Ascending aorta (tissue), 2 donors: ENCODE measurements around the gene IGFBP4. TPM values are rescaled to one million over a fixed set of nuclear protein-coding genes. Genes with fewer than 3 reads are reported as not detected.

ENCODE experiments used
- DNase-seq, 2 donors: peaks; one replicate each; pipeline ENCODE4 v3.0.0-alpha.2; 2019; ENCODE audit warnings: low spot score in 2 of 2
- H3K27ac ChIP-seq, 2 donors: fragments of 200-600 bp; sonication (generic); one replicate each; pipeline ENCODE4 v1.5.1; 2016 to 2017; ENCODE audit warnings: mild to moderate bottlenecking in 1 of 2
- H3K27me3 ChIP-seq: fragments of 200-600 bp; sonication (generic); one replicate; pipeline ENCODE4 v1.5.1; 2017
- H3K36me3 ChIP-seq, 2 donors: fragments of 200-600 bp; sonication (generic); one replicate each; pipeline ENCODE4 v1.5.1; 2016
- H3K4me1 ChIP-seq, 2 donors: fragments of 200-600 bp; sonication (generic); one replicate each; pipeline ENCODE4 v1.5.1; 2016 to 2017; ENCODE audit warnings: mild to moderate bottlenecking in 1 of 2
- H3K4me3 ChIP-seq, 2 donors: fragments of 200-600 bp; sonication (generic); one replicate each; pipeline ENCODE4 v1.5.1; 2016 to 2017; ENCODE audit warnings: mild to moderate bottlenecking in 1 of 2
- H3K9me3 ChIP-seq, 2 donors: fragments of 200-600 bp; sonication (generic); one replicate each; pipeline ENCODE4 v1.5.1; 2016
- intact Hi-C: fragments of 100-400 bp; cut with DNase I; formaldehyde crosslinking; loops from one replicate; pipeline ENCODE4 v1.15.1; 2023
- total RNA-seq: library from RNA; depleted of rRNA; stranded (reverse); fragments of >200 nt; gene quantifications from one replicate; pipeline ENCODE4 v1.1.0, GENCODE V29; 2016
- TF ChIP-seq, protein P1 (sequence below), 3 experiments: fragments of 200-600 bp in 2 of 3; fragments of 450-650 bp in 1 of 3; sonication (generic) in 2 of 3; IDR thresholded peaks; one replicate each; pipeline ENCODE4 v1.5.1; 2016 to 2019; ENCODE audit warnings: antibody characterized with exemption in 3 of 3, mild to moderate bottlenecking in 1 of 3, moderate library complexity in 1 of 3

The IGFBP4 gene
- total RNA-seq, 1 donor from 2014 or later = 1,295 TPM

DNA sequence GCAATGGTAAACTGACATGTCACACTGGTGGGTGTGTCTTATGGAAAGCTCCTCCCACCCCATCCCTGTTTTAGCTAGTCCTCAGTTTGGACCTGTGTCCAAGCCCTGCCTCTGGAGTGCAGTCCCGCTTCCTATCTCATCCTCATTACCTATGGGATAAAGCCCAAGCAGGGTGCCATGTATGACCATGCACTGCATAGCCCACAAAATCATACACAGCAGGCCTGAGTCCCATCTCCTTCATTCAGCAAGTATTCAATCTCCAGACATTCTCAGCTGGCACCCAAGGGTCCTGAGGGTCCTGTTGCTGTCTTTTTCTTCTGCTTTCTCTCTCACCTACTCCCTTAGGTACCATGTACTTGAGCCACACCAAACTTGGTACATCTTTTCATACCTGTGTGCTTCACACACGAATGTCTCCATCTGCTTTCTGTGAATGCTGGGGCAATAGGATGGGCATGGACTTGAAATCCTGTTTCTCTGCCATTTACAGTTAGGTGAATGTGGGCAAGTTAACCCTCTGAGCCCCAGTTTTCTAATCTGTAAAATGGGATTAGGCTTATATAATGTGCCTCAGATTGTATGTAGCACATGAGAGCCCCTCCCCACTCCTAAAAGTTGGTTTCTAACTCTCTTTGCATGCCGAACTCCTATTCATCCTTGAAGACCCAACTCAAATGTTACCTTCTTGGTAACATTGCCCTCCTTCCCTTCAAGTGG is 29.6 kb downstream of the IGFBP4 start:
- TF ChIP-seq, protein P1, sequence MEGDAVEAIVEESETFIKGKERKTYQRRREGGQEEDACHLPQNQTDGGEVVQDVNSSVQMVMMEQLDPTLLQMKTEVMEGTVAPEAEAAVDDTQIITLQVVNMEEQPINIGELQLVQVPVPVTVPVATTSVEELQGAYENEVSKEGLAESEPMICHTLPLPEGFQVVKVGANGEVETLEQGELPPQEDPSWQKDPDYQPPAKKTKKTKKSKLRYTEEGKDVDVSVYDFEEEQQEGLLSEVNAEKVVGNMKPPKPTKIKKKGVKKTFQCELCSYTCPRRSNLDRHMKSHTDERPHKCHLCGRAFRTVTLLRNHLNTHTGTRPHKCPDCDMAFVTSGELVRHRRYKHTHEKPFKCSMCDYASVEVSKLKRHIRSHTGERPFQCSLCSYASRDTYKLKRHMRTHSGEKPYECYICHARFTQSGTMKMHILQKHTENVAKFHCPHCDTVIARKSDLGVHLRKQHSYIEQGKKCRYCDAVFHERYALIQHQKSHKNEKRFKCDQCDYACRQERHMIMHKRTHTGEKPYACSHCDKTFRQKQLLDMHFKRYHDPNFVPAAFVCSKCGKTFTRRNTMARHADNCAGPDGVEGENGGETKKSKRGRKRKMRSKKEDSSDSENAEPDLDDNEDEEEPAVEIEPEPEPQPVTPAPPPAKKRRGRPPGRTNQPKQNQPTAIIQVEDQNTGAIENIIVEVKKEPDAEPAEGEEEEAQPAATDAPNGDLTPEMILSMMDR (IDR thresholded peaks at IDR 0.05) = no peak
- H3K27ac ChIP-seq = no peak overlapping the region
- H3K36me3 ChIP-seq = no peaks in the 10 kb centered on the region
- peaks cover 0 to 12% of the 10 kb centered on the region in 2 donors for H3K4me1 ChIP-seq
- no peaks in the 10 kb centered on the region for H3K9me3 ChIP-seq
- H3K4me3 ChIP-seq = no peak overlapping the region
- H3K27me3 ChIP-seq = no peaks in the 10 kb centered on the region
- intact Hi-C loops = no loop called here
- no peak for DNase-seq

DNA sequence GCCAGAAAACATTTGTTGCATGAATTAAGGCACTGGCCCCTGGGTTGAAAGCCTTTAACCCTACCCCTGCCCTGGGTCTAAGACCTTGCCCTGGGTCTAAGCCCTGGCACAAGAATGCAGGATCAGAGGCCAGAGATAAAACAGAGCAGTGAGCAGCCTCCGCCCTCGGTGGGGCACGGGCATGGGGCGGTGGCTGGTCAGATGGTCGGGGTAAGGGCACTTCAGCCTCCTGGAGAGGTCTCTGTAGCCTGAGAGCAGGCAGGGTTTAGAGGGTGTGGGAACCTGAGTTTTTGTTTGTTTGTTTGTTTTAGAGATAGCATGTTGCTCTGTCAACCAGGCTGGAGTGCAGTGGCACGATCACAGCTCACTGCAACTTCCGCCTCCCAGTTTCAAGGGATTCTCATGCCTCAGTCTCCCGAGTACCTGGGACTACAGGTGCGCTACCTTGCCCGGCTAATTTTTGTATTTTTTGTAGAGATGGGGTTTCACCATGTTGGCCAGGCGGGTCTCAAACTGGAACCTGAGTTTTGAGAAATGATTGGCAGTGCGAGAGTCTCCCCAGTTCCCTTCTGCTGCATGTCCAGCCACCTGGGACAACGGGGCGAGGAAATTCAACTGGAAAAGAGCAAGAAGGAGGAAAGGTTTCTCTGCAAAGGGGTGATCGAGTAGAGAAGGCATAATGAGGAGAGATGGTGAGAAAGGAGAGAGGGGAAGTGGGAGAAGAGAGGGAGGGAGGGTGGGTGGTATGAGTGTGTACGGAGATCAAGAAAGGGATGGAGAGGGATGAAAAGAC is 30.5 kb downstream of the IGFBP4 start:
- intact Hi-C loops = no loop called here
- TF ChIP-seq, protein P1 (IDR thresholded peaks at IDR 0.05) = no peak
- Histone ChIP-seq H3K27me3 (no peaks in the 10 kb centered on the region), H3K9me3 (no peaks in the 10 kb centered on the region), H3K4me3 (no peak overlapping the region), H3K4me1 (peaks cover 0 to 12% of the 10 kb centered on the region in 2 donors), H3K36me3 (no peaks in the 10 kb centered on the region), H3K27ac (no peak overlapping the region)
- no peak for DNase-seq

DNA sequence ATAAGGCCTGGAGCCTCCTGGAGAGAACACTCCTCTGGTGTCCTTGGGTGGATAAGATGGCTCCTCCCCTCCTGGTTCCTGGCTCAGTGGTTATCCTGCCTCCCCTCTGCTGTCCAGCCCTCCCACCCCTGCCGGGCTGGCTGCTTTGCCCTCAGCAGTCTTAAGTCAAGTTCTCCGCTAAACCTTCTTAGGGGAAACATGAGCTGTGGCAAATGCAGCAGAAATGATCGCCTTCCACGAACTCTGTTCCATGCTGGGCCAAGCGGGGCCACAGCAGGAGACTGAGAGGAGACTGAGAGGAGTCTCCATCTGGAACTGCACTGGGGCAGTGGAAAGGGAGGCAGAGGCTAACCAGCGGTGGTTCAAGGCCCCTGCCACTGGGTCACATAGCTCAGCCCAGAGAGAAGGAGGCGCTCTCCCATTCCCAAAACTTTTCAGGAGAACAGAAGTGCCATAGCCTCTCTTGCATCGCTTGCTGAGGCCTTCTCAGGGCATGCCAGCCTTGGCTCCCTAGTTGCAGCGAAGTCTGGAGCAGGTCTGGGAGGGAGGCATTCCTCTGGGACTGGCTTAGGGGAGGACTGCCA is 31.3 kb downstream of the IGFBP4 start:
- no peak for DNase-seq
- intact Hi-C loops = loop anchor here (5.0 kb wide), 1 partner anchor 58 kb away; no protein-coding TSS in a partner anchor
- Histone ChIP-seq H3K4me1 (peaks cover 0 to 12% of the 10 kb centered on the region in 2 donors), H3K27ac (no peak overlapping the region), H3K4me3 (no peak overlapping the region), H3K27me3 (no peaks in the 10 kb centered on the region), H3K36me3 (no peaks in the 10 kb centered on the region), H3K9me3 (no peaks in the 10 kb centered on the region)
- TF ChIP-seq, protein P1 (IDR thresholded peaks at IDR 0.05) = no peak

DNA sequence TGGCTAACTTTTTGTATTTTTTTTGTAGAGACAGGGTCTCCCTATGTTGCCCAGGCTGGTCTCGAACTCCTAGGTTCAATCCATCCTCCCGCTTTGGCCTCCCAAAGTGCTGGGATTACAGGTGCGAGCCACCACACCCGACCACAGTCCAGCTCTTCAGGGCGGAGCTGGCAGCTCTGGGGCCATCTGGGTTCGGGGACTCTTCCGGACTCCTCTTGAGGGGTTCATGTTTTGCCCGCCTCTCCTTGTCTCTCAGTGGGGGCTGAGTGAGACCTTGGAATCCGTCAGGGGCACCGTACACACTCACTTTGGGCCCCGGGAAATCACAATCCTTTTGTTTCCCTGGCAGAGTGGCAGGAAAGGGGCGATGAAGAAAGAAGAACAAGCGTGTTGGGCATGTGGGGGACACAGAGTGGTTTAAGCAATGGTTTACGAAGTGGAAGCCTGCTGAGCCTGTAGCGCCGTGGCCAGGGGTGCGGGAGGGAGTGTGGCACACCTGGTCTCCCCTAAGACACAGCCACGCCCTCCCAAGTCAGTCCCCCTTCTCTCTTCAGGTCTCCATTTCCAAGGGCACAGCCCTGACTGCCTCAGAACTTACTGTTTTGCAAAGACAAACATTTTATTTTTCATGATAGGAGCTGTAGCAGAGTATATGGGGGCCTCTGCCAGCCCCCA is 32.1 kb downstream of the IGFBP4 start:
- Histone ChIP-seq H3K36me3 (no peaks in the 10 kb centered on the region), H3K4me1 (peaks cover 0 to 12% of the 10 kb centered on the region in 2 donors), H3K27ac (peak overlapping the region in 1 of 2 donors; percentile 3), H3K4me3 (no peak overlapping the region), H3K27me3 (no peaks in the 10 kb centered on the region), H3K9me3 (no peaks in the 10 kb centered on the region)
- no peak for DNase-seq
- TF ChIP-seq, protein P1 (IDR thresholded peaks at IDR 0.05) = no peak
- intact Hi-C loops = loop anchor here (5.0 kb wide), 1 partner anchor 57 kb away; no protein-coding TSS in a partner anchor

DNA sequence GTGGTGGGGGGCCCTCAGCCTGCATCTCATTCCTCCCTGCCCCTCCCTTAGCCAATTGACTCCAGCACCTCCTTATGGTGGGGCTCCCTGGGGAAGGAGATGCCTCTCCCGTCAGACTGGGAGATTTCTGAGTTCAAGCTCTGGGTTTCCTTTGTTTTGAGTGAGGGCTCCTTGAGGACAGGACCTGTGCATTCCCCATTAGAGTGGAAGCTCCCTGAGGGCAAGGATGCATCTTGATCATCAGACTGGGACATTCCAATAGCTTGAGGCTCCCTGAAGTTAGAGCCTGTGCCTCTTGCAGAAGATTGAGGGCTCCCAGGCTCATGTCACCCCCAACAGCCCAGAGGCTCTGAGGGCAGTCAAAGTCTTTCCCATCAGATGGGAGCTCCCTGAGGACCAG is 34.5 kb downstream of the IGFBP4 start:
- Histone ChIP-seq H3K4me1 (peaks cover 0 to 4% of the 10 kb centered on the region in 2 donors), H3K9me3 (no peaks in the 10 kb centered on the region)
- intact Hi-C loops = loop anchor here (5.0 kb wide), 1 partner anchor 55 kb away; no protein-coding TSS in a partner anchor

More for the DNA sequence above, 34.5 kb downstream of the IGFBP4 start:
- Histone ChIP-seq H3K27ac (no peak overlapping the region), H3K36me3 (no peaks in the 10 kb centered on the region), H3K27me3 (no peaks in the 10 kb centered on the region), H3K4me3 (no peak overlapping the region)
- TF ChIP-seq, protein P1 (IDR thresholded peaks at IDR 0.05) = no peak
- no peak for DNase-seq
